IMR-90 (cell line): Measurements from ENCODE around the gene DIAPH1. TPM values are rescaled to one million over a fixed set of nuclear protein-coding genes. Genes with fewer than 3 reads are reported as not detected.

Experiments used
- ATAC-seq: fragments of 200-7000 bp; cut with Tn5 transposase; 2 replicates; pipeline ENCODE4 v1.9.1; 2020; ENCODE audit warnings: low read depth, mild to moderate bottlenecking, moderate library complexity
- BruUV-seq: library from RNA; stranded (reverse); fragments of 400-500 nt; replicated peaks from 2 replicates; lab custom pipeline; 2021; lab: Mats Ljungman, UMichigan
- CTCF ChIA-PET: fragments of 300-600 bp; formaldehyde crosslinking; extraction: SDS; loops from one replicate; lab custom pipeline; 2021; ENCODE audit warnings: antibody characterized with exemption; lab: Yijun Ruan, JAX
- POLR2A ChIA-PET: fragments of 300-600 bp; sonication (Branson Sonifier 250); formaldehyde crosslinking; loops from one replicate; lab custom pipeline; 2022; ENCODE audit warnings: antibody characterized with exemption; ENCODE audit not compliant: unreplicated experiment; lab: Charles Lee
- DNase-seq: peaks from one replicate; pipeline ENCODE4 v3.0.0; 2013
- H2AFZ ChIP-seq: replicated peaks from 2 replicates; pipeline ENCODE3; 2013; ENCODE audit warnings: low read length, mild to moderate bottlenecking; ENCODE audit not compliant: poor library complexity
- H2AK5ac ChIP-seq: 2 replicates; pipeline ENCODE4 v1.6.1; 2013; ENCODE audit warnings: low read depth, low read length, inconsistent platforms
- H2AK9ac ChIP-seq: replicated peaks from 2 replicates; pipeline ENCODE3; 2013; ENCODE audit warnings: mild to moderate bottlenecking, low read depth, low read length, moderate library complexity; ENCODE audit not compliant: poor library complexity
- H2BK120ac ChIP-seq: 2 replicates; pipeline ENCODE4 v1.6.1; 2013; ENCODE audit warnings: low read depth, low read length, inconsistent platforms
- H2BK15ac ChIP-seq: 3 replicates; pipeline ENCODE4 v1.6.1; 2013; ENCODE audit warnings: low read depth, low read length, inconsistent platforms
- H2BK20ac ChIP-seq: 2 replicates; pipeline ENCODE4 v1.6.1; 2013; ENCODE audit warnings: low read depth, mild to moderate bottlenecking, inconsistent platforms, low read length, moderate library complexity
- H2BK5ac ChIP-seq: 2 replicates; pipeline ENCODE4 v1.6.1; 2013; ENCODE audit warnings: mild to moderate bottlenecking, low read depth, low read length, inconsistent platforms; ENCODE audit not compliant: poor library complexity, severe bottlenecking
- H3K14ac ChIP-seq: replicated peaks from 2 replicates; pipeline ENCODE4 v1.6.1; 2013; ENCODE audit warnings: low read depth, low read length, inconsistent platforms
- H3K18ac ChIP-seq: 2 replicates; pipeline ENCODE4 v1.6.1; 2013; ENCODE audit warnings: low read depth, low read length, control low read depth
- H3K23ac ChIP-seq: 2 replicates; pipeline ENCODE4 v1.6.1; 2013; ENCODE audit warnings: low read depth, low read length, inconsistent platforms
- H3K27ac ChIP-seq: 2 replicates; pipeline ENCODE4 v1.5.1; 2013; ENCODE audit warnings: mild to moderate bottlenecking, control low read depth, low read length; ENCODE audit not compliant: insufficient read depth
- H3K27me3 ChIP-seq: 2 replicates; pipeline ENCODE4 v1.6.1; 2013; ENCODE audit warnings: low read length; ENCODE audit not compliant: control insufficient read depth, insufficient read depth
- H3K36me3 ChIP-seq: 2 replicates; pipeline ENCODE4 v1.6.1; 2013; ENCODE audit warnings: low read length, mixed read lengths; ENCODE audit not compliant: control insufficient read depth, insufficient read depth
- H3K4ac ChIP-seq: 2 replicates; pipeline ENCODE4 v1.6.1; 2013; ENCODE audit warnings: low read depth, low read length, inconsistent platforms
- H3K4me1 ChIP-seq: 2 replicates; pipeline ENCODE4 v1.6.1; 2013; ENCODE audit warnings: low read length, mixed read lengths; ENCODE audit not compliant: control insufficient read depth, insufficient read depth
- H3K4me2 ChIP-seq: 2 replicates; pipeline ENCODE4 v1.6.1; 2013; ENCODE audit warnings: low read depth, mild to moderate bottlenecking, control low read depth, low read length, moderate library complexity
- H3K4me3 ChIP-seq: 2 replicates; pipeline ENCODE4 v1.5.1; 2013; ENCODE audit warnings: low read depth, mild to moderate bottlenecking, control low read depth, low read length, moderate library complexity; ENCODE audit not compliant: insufficient read depth
- H3K56ac ChIP-seq: 2 replicates; pipeline ENCODE4 v1.6.1; 2013; ENCODE audit warnings: low read length, inconsistent platforms; ENCODE audit not compliant: insufficient read depth; ENCODE audit errors: extremely low read depth
- H3K79me1 ChIP-seq, 2 experiments: 2 replicates each; pipeline ENCODE4 v1.6.1; 2013; ENCODE audit warnings: low read length in 2 of 2, inconsistent platforms in 1 of 2, low read depth in 1 of 2
- H3K9ac ChIP-seq: 2 replicates; pipeline ENCODE4 v1.6.1; 2013; ENCODE audit warnings: low read depth, low read length, control low read depth
- H3K9me1 ChIP-seq: 2 replicates; pipeline ENCODE4 v1.6.1; 2013; ENCODE audit warnings: low read length, inconsistent platforms; ENCODE audit not compliant: insufficient read depth
- H3K9me3 ChIP-seq: 2 replicates; pipeline ENCODE4 v1.6.1; 2013; ENCODE audit warnings: low read length; ENCODE audit not compliant: control insufficient read depth, insufficient read depth
- H4K20me1 ChIP-seq: 2 replicates; pipeline ENCODE4 v1.6.1; 2013; ENCODE audit warnings: low read length, inconsistent platforms; ENCODE audit not compliant: insufficient read depth
- H4K5ac ChIP-seq: 2 replicates; pipeline ENCODE4 v1.6.1; 2013; ENCODE audit warnings: mild to moderate bottlenecking, low read depth, low read length, control low read depth
- H4K8ac ChIP-seq, 2 experiments: 2 replicates each; pipeline ENCODE4 v1.6.1; 2013; ENCODE audit warnings: low read depth in 2 of 2, low read length in 2 of 2, control low read depth in 1 of 2, inconsistent platforms in 1 of 2
- H4K91ac ChIP-seq: 2 replicates; pipeline ENCODE4 v1.6.1; 2013; ENCODE audit warnings: low read depth, low read length, inconsistent platforms; ENCODE audit not compliant: insufficient read depth
- BHLHE40 ChIP-seq: fragments of 150-350 bp; IDR thresholded peaks from 2 replicates; pipeline ENCODE4 v1.6.1; 2016; ENCODE audit warnings: mild to moderate bottlenecking, low read depth, low read length
- CEBPB ChIP-seq: IDR thresholded peaks from 2 replicates; pipeline ENCODE4 v1.6.1; 2012; ENCODE audit warnings: low read depth, low read length, improper control_type of control experiment
- FOS ChIP-seq: fragments of 150-350 bp; IDR thresholded peaks from 2 replicates; pipeline ENCODE4 v1.6.1; 2016; ENCODE audit warnings: low read depth, low read length
- MAZ ChIP-seq: IDR thresholded peaks from 2 replicates; pipeline ENCODE4 v1.6.1; 2012; ENCODE audit warnings: low read depth, mild to moderate bottlenecking, low read length, improper control_type of control experiment, moderate library complexity, borderline replicate concordance
- RAD21 ChIP-seq: IDR thresholded peaks from 2 replicates; pipeline ENCODE4 v1.6.1; 2012; ENCODE audit warnings: low read length, improper control_type of control experiment
- RCOR1 ChIP-seq: IDR thresholded peaks from 2 replicates; pipeline ENCODE4 v1.6.1; 2012; ENCODE audit warnings: mild to moderate bottlenecking, low read length, improper control_type of control experiment; ENCODE audit not compliant: insufficient replicate concordance
- RFX5 ChIP-seq: IDR thresholded peaks from 2 replicates; pipeline ENCODE4 v1.8.0; 2012; ENCODE audit warnings: low read depth, mild to moderate bottlenecking, low read length, moderate library complexity
- SMC3 ChIP-seq: fragments of 150-350 bp; IDR thresholded peaks from 2 replicates; pipeline ENCODE4 v1.6.1; 2016; ENCODE audit warnings: low read depth, mild to moderate bottlenecking, antibody characterized with exemption, low read length, moderate library complexity
- USF2 ChIP-seq: fragments of 150-350 bp; IDR thresholded peaks from 2 replicates; pipeline ENCODE4 v1.6.1; 2017; ENCODE audit warnings: mild to moderate bottlenecking, antibody characterized with exemption, low read length, low read depth
- WGBS, 2 experiments: methylation state at CpG; one replicate each; pipeline versions ENCODE4 v1.1.5 to v1.1.7; 2013; ENCODE audit warnings: missing lambda C conversion rate in 2 of 2; ENCODE audit not compliant: insufficient read length in 1 of 2; ENCODE audit errors: extremely low coverage in 2 of 2; 5-methylcytosine and 5-hydroxymethylcytosine counted together
- dilution Hi-C: fragments of 300-500 bp; cut with HindIII; formaldehyde crosslinking; loops from one replicate; pipeline ENCODE4 v1.14.3; 2018; ENCODE audit warnings: low sequenced_read_pairs; ENCODE audit not compliant: unreplicated experiment
- in situ Hi-C: fragments of 300-500 bp; cut with MboI; formaldehyde crosslinking; loops from 3 replicates; pipeline ENCODE4 v1.14.3; 2019; ENCODE audit warnings: low sequenced_read_pairs, inconsistent platforms, mixed read lengths
- intact Hi-C: fragments of 100-400 bp; cut with micrococcal nuclease; formaldehyde crosslinking; loops from 2 replicates; pipeline ENCODE4 v1.10.0; 2022
- polyA plus RNA-seq, 3 experiments: library from polyadenylated mRNA; depleted of rRNA; stranded (reverse); fragments of >200 nt; gene quantifications; 2 replicates each; pipeline ENCODE4 v1.2.3, GENCODE V29; 2012; ENCODE audit warnings: low replicate concordance in 1 of 3
- total RNA-seq: library from RNA; depleted of rRNA; stranded (reverse); fragments of >200 nt; gene quantifications from 2 replicates; pipeline ENCODE4 v1.2.3, GENCODE V29; 2012

Gene DIAPH1
- total and polyA plus RNA-seq, 2 of the 4 experiments (the other 2 are of a cell fraction), result 12.0 to 37.4 TPM

- Histone ChIP-seq H4K8ac (no peak overlapping the region), H4K20me1 (peaks cover 3% of the 10 kb centered on the region; the same call in 1 of the 2 replicates), H3K23ac (no peak overlapping the region), H2AK9ac (no peak overlapping the region), H2BK120ac (no peak overlapping the region), H3K9me3 (no peaks in the 10 kb centered on the region), H3K14ac (no peak overlapping the region), H4K91ac (no peak overlapping the region), H3K18ac (no peak overlapping the region), H3K79me1 (peaks cover 20 to 36% of the 10 kb centered on the region in 2 experiments), H3K4ac (no peak overlapping the region), H2AFZ (no peak overlapping the region), H2BK15ac (no peak overlapping the region), H3K27ac (no peak overlapping the region), H3K4me2 (no peak overlapping the region), H3K9me1 (peaks cover 5% of the 10 kb centered on the region), H3K27me3 (no peaks in the 10 kb centered on the region), H4K5ac (peak overlapping the region; percentile 23; the same call in 1 of the 2 replicates), H3K4me3 (no peak overlapping the region), H2AK5ac (no peak overlapping the region), H3K4me1 (peaks cover 4% of the 10 kb centered on the region), H2BK20ac (no peak overlapping the region), H2BK5ac (no peak overlapping the region), H3K9ac (no peak overlapping the region), H3K56ac (no peak overlapping the region), H3K36me3 (no peaks in the 10 kb centered on the region)
- BruUV-seq, result no TSS peak
- POLR2A ChIA-PET, result no interaction called here
- CTCF ChIA-PET, result interaction anchor here (1.2 kb wide), 1 partner anchor 14 kb away, joined by 3 read pairs; no protein-coding TSS in a partner anchor
- ATAC-seq (no peak), DNase-seq (no peak)
- in situ Hi-C loops (no loop called here), dilution Hi-C loops (no loop called here), intact Hi-C loops (loop anchor here (2.0 kb wide), 1 partner anchor 13 kb away; the partner anchor contains the start of gene DIAPH1)
- no CpG with 5 or more reads among the region's 6 CpGs for whole genome bisulfite sequencing, 2 experiments
- TF ChIP-seq RAD21 (no peak), BHLHE40 (no peak), RCOR1 (no peak), USF2 (no peak), RFX5 (no peak), MAZ (no peak), FOS (no peak), SMC3 (no peak), CEBPB (no peak)
Measured at GRCh38 chr5:141605523-141606277, 13.1 kb downstream of the DIAPH1 start.
